Bronchial epithelial cell (primary cell): ENCODE data around the gene SLC27A2. TPM values are rescaled to one million over a fixed set of nuclear protein-coding genes. Genes with fewer than 3 reads are reported as not detected.
A peak's percentile ranks its signal among the peaks of the same experiment; 100 is the strongest.

Source experiments
- DNase-seq: peaks from one replicate; pipeline ENCODE4 v3.0.0-alpha.2; 2010; ENCODE audit warnings: low read depth
- FAIRE-seq: peaks from 2 replicates; lab custom pipeline; 2011; peaks lifted over from hg19 to GRCh38; lab: Jason Lieb, UNC
- H3K27me3 ChIP-seq: 2 replicates; pipeline ENCODE4 v1.5.1; 2011; ENCODE audit warnings: low read length; ENCODE audit not compliant: control insufficient read depth, insufficient read depth
- H3K36me3 ChIP-seq: 2 replicates; pipeline ENCODE4 v1.5.1; 2011; ENCODE audit warnings: low read length; ENCODE audit not compliant: control insufficient read depth, insufficient read depth
- H3K4me3 ChIP-seq: 2 replicates; pipeline ENCODE4 v1.5.1; 2011; ENCODE audit warnings: mild to moderate bottlenecking, low read depth, low read length, control low read depth
- total RNA-seq: library from RNA; depleted of rRNA; stranded (reverse); fragments of >200 nt; gene quantifications from 2 replicates; pipeline ENCODE4 v1.2.1, GENCODE V29; 2014
- TF ChIP-seq, protein P1 (sequence below): IDR thresholded peaks from 2 replicates; pipeline ENCODE4 v1.5.1; 2011; ENCODE audit warnings: mild to moderate bottlenecking, moderate library complexity, low read length, control low read depth, inconsistent platforms; ENCODE audit not compliant: insufficient read depth, severe bottlenecking

SLC27A2 gene
- total RNA-seq, 1 donor from 2014 or later, result 1.3 TPM

DNA sequence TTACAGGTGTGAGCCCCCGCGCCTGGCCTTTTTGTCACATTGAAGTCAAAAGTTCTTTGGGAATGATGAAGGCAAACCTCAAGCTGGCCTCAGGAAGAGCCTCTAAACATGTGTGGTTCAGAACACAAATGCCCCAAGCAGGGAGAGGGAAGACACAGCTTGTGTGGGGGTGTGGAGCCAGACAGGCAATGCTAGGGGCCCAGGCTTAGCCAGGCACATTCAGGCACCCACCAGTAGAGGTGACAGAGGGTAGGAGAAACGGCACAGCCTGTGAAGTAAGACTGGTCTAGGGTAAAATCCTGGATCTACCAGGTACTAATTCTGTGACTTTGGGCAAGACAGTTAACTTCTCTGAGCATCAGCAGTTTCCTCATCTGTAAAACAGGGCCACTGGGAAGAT is 80.0 kb downstream of the SLC27A2 start:
- no peak overlapping the region for H3K4me3 ChIP-seq
- peaks cover 6% of the 10 kb centered on the region for H3K27me3 ChIP-seq
- TF ChIP-seq, protein P1, sequence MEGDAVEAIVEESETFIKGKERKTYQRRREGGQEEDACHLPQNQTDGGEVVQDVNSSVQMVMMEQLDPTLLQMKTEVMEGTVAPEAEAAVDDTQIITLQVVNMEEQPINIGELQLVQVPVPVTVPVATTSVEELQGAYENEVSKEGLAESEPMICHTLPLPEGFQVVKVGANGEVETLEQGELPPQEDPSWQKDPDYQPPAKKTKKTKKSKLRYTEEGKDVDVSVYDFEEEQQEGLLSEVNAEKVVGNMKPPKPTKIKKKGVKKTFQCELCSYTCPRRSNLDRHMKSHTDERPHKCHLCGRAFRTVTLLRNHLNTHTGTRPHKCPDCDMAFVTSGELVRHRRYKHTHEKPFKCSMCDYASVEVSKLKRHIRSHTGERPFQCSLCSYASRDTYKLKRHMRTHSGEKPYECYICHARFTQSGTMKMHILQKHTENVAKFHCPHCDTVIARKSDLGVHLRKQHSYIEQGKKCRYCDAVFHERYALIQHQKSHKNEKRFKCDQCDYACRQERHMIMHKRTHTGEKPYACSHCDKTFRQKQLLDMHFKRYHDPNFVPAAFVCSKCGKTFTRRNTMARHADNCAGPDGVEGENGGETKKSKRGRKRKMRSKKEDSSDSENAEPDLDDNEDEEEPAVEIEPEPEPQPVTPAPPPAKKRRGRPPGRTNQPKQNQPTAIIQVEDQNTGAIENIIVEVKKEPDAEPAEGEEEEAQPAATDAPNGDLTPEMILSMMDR, result no peak
- DNase-seq (no peak), FAIRE-seq (no peak)
- H3K36me3 ChIP-seq, result no peaks in the 10 kb centered on the region

DNA sequence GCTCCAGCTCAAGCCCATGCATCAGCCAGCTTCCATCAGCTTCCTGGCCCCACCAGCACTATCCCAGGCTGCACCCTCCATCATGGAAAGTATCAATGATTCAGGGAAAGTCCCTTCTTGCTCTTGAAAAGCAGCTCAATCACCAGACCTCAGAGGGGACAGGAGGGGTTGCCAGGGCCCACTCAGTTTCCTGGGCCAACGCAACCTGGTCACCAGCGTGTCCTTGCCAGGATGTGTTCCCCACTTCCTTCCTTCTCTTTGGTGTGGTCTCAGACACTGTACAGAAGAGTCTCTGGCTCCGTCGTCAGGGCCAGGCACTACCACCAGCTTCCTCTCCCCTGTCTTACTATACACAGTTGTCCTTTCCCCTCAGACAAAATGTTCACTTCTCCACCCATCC is 80.5 kb downstream of the SLC27A2 start:
- Histone ChIP-seq H3K27me3 (peaks cover 6% of the 10 kb centered on the region), H3K4me3 (no peak overlapping the region), H3K36me3 (no peaks in the 10 kb centered on the region)
- TF ChIP-seq, protein P1, result no peak
- no peak for FAIRE-seq
- no peak for DNase-seq

DNA sequence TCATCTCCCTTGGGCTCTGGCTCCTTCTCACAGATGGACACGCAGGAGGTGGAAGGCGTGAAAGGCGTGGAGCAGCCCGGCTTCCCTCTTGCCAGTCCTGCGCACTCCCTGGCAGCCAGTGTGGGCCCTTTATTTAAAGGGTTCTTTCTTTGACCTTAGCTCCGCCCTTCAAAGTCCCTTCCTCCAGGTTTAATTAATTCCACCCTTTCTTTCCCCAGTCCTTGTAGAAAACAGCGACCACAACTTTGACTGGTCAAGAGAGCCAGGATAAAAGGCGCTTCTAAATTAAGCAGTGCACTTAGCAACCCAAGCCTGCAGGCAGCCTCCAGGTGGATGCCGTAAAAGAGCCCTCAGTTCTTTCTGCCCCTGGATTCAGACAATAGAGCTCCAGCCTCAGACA is 83.6 kb downstream of the SLC27A2 start, which contains the start of gene HDC:
HDC (minus strand) TSS at position 107 of the 400 bp plus-strand sequence; CDS start at position 4, 103 bp downstream.
- TF ChIP-seq, protein P1, result no peak
- DNase-seq (no peak), FAIRE-seq (no peak)
- Histone ChIP-seq H3K27me3 (peaks cover 4% of the 10 kb centered on the region), H3K36me3 (no peaks in the 10 kb centered on the region), H3K4me3 (no peak within 1 kb of the TSS)

DNA sequence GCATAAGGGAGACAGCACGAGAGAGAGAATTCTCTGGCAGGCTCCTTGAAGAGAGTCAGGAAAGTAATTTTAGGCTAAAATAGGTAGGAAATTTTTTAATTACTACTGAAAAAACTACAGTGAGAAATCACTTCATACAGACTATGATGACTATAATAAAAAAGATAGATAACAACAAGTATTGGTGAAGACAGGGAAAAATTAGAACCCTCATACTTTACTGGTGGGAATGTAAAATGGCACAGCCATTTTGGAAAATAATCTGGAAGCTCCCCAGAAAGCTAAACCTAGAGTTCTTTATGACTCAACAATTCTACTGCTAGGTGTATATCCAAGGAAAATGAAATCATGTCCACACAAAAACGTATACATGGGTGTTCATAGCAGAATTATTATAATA is 85.6 kb downstream of the SLC27A2 start:
- Histone ChIP-seq H3K27me3 (peaks cover 4% of the 10 kb centered on the region), H3K4me3 (no peak overlapping the region), H3K36me3 (no peaks in the 10 kb centered on the region)
- FAIRE-seq, result no peak
- no peak for DNase-seq
- TF ChIP-seq, protein P1, result no peak

DNA sequence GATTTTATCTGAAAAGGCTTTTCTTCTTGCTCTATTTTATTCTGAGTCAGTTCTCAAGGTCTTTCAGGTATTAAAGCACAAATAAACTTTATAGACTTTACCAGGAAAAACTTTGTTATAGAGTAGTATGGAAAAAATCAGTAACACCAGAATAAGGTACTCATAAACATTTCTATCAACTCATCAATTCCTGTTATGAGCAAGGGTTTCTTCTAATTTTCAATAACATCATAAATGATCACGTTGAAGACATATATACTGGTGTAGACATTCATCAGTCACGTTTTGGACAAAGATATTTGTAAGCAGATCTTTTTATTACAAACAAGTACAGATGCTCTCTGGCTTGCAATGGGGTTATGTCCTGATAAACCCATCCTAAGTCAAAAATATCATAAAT is 93.1 kb downstream of the SLC27A2 start:
- TF ChIP-seq, protein P1, result no peak
- Histone ChIP-seq H3K27me3 (no peaks in the 10 kb centered on the region), H3K4me3 (no peak overlapping the region), H3K36me3 (no peaks in the 10 kb centered on the region)
- FAIRE-seq, result no peak
- DNase-seq, result no peak

DNA sequence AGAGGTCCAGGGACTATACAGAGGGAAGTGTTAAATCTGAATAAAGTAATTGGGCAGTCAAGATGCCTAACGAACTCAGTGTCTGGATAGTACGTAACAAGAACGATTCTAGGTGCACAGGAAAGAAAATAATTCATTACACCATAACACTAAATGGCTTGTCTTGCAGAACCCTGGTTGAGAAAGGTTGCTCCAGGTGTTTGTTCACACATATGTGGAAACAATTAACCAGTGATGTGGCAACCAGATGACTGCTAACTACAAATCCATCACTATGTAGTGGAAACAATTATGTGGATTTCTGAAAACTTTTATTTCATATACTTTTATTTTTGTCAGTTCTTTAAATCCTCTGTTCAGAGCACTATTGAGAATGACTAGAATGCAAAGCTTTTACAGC is 93.9 kb downstream of the SLC27A2 start:
- TF ChIP-seq, protein P1, result no peak
- Histone ChIP-seq H3K36me3 (no peaks in the 10 kb centered on the region), H3K27me3 (no peaks in the 10 kb centered on the region), H3K4me3 (no peak overlapping the region)
- DNase-seq, result peak; percentile 5
- no peak for FAIRE-seq
